Right lobe of liver (tissue), 6 donors: Measurements from ENCODE around the gene UBAP1. TPM values are rescaled to one million over a fixed set of nuclear protein-coding genes. Genes with fewer than 3 reads are reported as not detected.
"Not testable (repeated sequence)": the region's sequence is repeated elsewhere in the genome, so short reads cannot be mapped to it uniquely, and the experiment has no call there.

Source experiments
- ATAC-seq, 4 donors: fragments of 200-7000 bp; cut with Tn5 transposase; one replicate each; pipeline ENCODE4 v1.9.1; 2020; ENCODE audit warnings: mild to moderate bottlenecking in 4 of 4, moderate library complexity in 4 of 4
- DNase-seq, 3 donors: peaks; one replicate each; pipeline ENCODE4 v3.0.0-alpha.2; 2020
- H3K27ac ChIP-seq, 3 donors: fragments of 200-600 bp; one replicate each; pipeline ENCODE4 v1.8.0; 2022
- H3K27me3 ChIP-seq, 2 donors: fragments of 200-600 bp; one replicate each; pipeline ENCODE4 v1.8.0; 2022
- H3K36me3 ChIP-seq, 4 donors: fragments of 200-600 bp; sonication (generic) in 1 of 4; one replicate each; pipeline versions ENCODE4 v1.5.1 to v1.8.0; 2017 to 2022; ENCODE audit warnings: control low read depth in 1 of 4
- H3K4me1 ChIP-seq, 4 donors: fragments of 200-600 bp; sonication (generic) in 1 of 4; one replicate each; pipeline versions ENCODE4 v1.5.1 to v1.8.0; 2017 to 2022; ENCODE audit warnings: control low read depth in 1 of 4
- H3K4me3 ChIP-seq, 3 donors: fragments of 200-600 bp; one replicate each; pipeline ENCODE4 v1.8.0; 2022
- H3K9me3 ChIP-seq, 4 donors: fragments of 200-600 bp; sonication (generic) in 1 of 4; one replicate each; pipeline versions ENCODE4 v1.5.1 to v1.8.0; 2017 to 2022; ENCODE audit warnings: control low read depth in 1 of 4
- POLR2A ChIP-seq: fragments of 450-650 bp; IDR thresholded peaks from one replicate; pipeline ENCODE4 v1.6.1; 2017; ENCODE audit warnings: antibody characterized with exemption, mild to moderate bottlenecking
- WGBS: methylation state at CpG from one replicate; pipeline ENCODE4 v1.1.6; 2018; ENCODE audit warnings: low coverage, low lambda C conversion rate; ENCODE audit not compliant: insufficient coverage; ENCODE audit errors: missing lambda C conversion rate; 5-methylcytosine and 5-hydroxymethylcytosine counted together
- intact Hi-C, 2 donors: fragments of 100-400 bp; cut with DNase I; formaldehyde crosslinking; loops; one replicate each; pipeline versions ENCODE4 v1.11.2 to v1.14.1; 2022
- total RNA-seq, 6 experiments: library from RNA; depleted of rRNA in 2 of 6; stranded (reverse); fragments of >200 nt in 2 of 6; fragmentation: NEBNext Ultra II Directional in 3 of 6; extraction: Animal tissue kit (Norgen Biotek cat#: 25700) in 3 of 6; gene quantifications; one replicate each; pipeline versions ENCODE4 v1.1.0 to v1.2.4, GENCODE V29; 2016 to 2023
- TF ChIP-seq, protein P1 (sequence below), 4 donors: fragments of 200-600 bp in 3 of 4; fragments of 450-650 bp in 1 of 4; IDR thresholded peaks; one replicate each; pipeline versions ENCODE4 v1.5.1 to v1.8.0; 2016 to 2022; ENCODE audit warnings: antibody characterized with exemption in 4 of 4, mild to moderate bottlenecking in 2 of 4
- donor health status: DM: no; HTN: yes; CAD: no.
- donor health status: DM: no; HTN: no; CAD: no.
- donor health status: DM: no; HTN: no; CAD: no.
- donor health status: DM: no; HTN: yes; CAD: no.
- donor health status: DM: no; HTN: yes; CAD: no.

The UBAP1 gene
- total RNA-seq, 6 experiments from 2014 or later, result 24.3 to 38.1 (median 29.7) TPM

DNA sequence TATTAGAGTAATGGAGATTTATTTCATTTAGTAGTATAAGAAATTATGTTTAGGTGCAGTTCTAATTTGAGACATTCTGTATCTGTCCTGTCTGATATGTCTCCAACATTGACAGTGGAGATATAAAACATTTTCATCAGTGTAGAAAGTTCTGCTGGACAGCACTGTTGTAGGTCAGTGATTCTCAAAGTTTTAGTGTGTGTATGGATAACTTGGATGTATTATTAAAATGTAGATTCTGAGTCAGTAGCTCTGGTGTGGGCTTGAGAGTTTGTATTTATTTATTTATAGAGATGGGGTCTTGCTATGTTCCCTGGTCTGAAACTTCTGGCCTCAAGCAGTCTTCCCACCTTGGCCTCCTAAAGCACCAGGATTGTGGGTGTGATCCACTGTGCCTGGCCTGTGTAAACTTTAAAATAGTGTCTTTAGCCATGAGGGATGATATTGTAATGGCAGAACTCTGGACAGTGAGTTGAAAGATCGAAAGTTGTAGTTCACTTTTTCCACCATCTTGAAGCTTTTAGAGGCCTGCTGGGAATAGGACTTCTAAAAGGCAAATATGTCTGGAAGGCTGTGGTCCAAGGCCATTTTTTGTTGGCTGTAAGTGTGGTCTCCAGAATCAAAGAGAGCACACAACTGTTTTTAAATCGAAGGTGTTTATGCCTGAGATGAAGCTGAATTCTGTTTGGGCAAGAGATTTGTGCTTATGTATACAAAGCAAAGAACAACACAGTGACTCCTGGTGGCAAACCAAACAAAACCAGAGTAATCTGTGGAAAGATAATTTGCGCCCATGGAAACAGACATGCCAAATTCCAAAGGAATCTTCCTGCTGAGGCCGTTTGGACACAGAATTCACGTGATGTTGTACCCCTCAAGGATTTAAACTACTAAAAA, 12.4 kb downstream of the UBAP1 start:
- Histone ChIP-seq H3K36me3 (no peaks in the 10 kb centered on the region), H3K4me3 (no peak overlapping the region), H3K4me1 (peaks cover 0 to 45% (median 7%) of the 10 kb centered on the region in 4 donors), H3K27me3 (no peaks in the 10 kb centered on the region), H3K27ac (peak overlapping the region in 2 of 3 donors; percentile 27 to 54), H3K9me3 (no peaks in the 10 kb centered on the region)
- intact Hi-C loops, result no loop called here
- DNase-seq, result no peak
- no peak for TF ChIP-seq POLR2A
- TF ChIP-seq, protein P1, sequence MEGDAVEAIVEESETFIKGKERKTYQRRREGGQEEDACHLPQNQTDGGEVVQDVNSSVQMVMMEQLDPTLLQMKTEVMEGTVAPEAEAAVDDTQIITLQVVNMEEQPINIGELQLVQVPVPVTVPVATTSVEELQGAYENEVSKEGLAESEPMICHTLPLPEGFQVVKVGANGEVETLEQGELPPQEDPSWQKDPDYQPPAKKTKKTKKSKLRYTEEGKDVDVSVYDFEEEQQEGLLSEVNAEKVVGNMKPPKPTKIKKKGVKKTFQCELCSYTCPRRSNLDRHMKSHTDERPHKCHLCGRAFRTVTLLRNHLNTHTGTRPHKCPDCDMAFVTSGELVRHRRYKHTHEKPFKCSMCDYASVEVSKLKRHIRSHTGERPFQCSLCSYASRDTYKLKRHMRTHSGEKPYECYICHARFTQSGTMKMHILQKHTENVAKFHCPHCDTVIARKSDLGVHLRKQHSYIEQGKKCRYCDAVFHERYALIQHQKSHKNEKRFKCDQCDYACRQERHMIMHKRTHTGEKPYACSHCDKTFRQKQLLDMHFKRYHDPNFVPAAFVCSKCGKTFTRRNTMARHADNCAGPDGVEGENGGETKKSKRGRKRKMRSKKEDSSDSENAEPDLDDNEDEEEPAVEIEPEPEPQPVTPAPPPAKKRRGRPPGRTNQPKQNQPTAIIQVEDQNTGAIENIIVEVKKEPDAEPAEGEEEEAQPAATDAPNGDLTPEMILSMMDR (IDR thresholded peaks at IDR 0.05), result peak; percentile 25 to 42 (median 39)
- peak; percentile 55 to 66 (median 58) for ATAC-seq
- 33% methylated on average over 5 of the region's 5 CpGs for WGBS

DNA sequence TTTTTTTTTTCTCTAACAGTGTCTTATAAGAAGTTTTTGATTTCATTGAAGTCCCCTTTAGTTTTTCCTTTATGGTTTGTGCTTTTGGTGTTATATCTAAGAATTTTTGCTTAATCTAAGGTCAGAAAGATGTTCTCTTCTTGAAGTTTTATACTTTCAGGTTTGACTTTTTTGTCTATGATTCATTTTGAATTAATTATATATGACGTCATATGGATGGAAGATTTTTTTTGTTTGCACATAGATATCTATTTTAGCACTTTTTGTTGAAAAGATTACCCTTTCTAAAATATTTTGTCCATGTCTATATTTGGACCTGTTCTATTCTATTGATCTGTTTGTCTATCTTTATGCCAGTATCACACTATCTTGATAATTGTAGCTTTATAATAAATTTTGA, 16.3 kb downstream of the UBAP1 start:
- H3K4me1 ChIP-seq, result peaks cover 0 to 58% (median 0%) of the 10 kb centered on the region in 4 donors
- H3K27me3 ChIP-seq, result no peaks in the 10 kb centered on the region
- ATAC-seq (no peak), DNase-seq (no peak)
- H3K27ac ChIP-seq, result no peak overlapping the region
- TF ChIP-seq POLR2A, result no peak
- TF ChIP-seq, protein P1 (IDR thresholded peaks at IDR 0.05), result no peak
- 28% methylated on average over 1 of the region's 1 CpG for WGBS
- intact Hi-C loops, result no loop called here
- H3K4me3 ChIP-seq, result no peak overlapping the region
- no peaks in the 10 kb centered on the region for H3K9me3 ChIP-seq
- no peaks in the 10 kb centered on the region for H3K36me3 ChIP-seq

DNA sequence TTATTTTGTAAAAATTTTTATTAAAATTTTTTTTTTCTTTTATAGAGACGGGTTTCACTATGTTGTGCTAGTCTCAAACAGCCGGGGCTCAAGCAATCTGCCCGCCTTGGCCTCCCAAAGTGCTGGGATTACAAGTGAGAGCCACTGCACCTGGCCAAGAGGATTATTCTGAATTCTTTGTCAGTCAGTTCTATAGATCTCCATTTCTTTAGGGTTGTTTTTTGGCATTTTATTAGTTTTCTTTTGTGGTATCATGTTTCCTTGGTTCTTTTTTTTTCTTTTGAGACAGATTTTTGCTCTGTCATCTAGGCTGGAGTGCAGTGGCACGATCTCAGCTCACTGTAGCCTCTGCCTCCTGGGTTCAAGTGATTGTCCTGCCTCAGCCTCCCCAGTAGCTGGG, 18.4 kb downstream of the UBAP1 start:
- DNase-seq, H3K9me3 ChIP-seq, H3K27ac ChIP-seq, H3K4me3 ChIP-seq, H3K36me3 ChIP-seq, intact Hi-C loops, ATAC-seq, H3K27me3 ChIP-seq: not testable (repeated sequence)
- peaks cover 0 to 51% (median 0%) of the 10 kb centered on the region in 4 donors for H3K4me1 ChIP-seq
- WGBS, result 92% methylated on average over 4 of the region's 4 CpGs

DNA sequence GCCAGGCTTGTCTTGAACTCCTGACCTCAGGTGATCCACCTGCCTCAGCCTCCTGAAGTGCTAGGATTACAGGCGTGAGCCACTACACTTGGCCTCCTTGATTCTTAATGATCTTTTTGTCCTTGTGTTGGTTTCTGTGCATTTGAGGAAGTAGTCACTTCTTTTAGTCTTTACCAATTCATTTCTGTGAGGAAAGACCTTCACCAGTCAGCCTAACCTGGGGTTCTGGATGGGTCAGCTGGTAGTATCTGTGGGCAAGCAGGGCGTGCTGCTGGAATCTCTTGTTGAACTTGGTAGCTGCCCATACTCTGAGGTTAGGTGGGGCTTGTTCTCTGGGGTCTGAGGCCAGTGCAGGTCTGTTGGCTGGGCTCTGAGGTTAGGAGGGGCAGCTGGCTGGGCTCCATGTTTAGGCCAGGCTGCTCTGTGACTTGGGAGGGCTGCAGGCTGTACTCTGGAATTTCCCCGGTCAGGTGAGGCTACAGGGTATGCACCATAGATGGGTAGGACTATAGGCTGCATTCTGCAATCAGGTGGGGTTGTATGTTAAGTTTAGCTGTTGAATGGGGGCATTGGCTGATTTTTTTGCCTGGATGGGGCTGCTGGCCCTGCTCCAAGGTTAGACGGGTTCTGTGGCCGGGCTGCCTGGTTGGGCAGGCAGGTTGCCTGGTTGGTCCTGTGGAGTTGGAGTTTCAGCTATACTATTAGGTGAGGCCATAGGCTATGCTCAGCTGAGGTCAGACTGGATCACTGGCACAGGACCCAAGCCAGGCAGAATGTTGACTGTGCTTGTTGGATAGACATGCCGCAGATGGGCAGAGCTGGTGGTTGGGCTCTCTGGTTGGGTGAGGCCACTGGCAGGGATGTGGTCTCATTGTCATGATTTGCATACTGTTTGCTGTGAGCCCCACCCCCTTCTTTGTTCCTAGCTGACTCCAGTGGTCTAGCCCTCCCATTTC, 19.2 kb downstream of the UBAP1 start:
- TF ChIP-seq POLR2A, result no peak
- TF ChIP-seq, protein P1 (IDR thresholded peaks at IDR 0.05), result no peak
- H3K4me1 ChIP-seq, result peaks cover 0 to 44% (median 0%) of the 10 kb centered on the region in 4 donors
- H3K27ac ChIP-seq, result peak overlapping the region in 1 of 3 donors; percentile 25
- no peak overlapping the region for H3K4me3 ChIP-seq
- peak; percentile 60 to 83 (median 64) for ATAC-seq
- no peaks in the 10 kb centered on the region for H3K36me3 ChIP-seq
- DNase-seq, result peak in 2 of 3 donors; percentile 59 to 66
- intact Hi-C loops, result no loop called here
- H3K27me3 ChIP-seq, result no peaks in the 10 kb centered on the region
- no peaks in the 10 kb centered on the region for H3K9me3 ChIP-seq
- WGBS, result 0% methylated on average over 1 of the region's 6 CpGs
